Esophagus mucosa (tissue), 1 donor: ENCODE data around the gene SOX9. TPM values are rescaled to one million over a fixed set of nuclear protein-coding genes. Genes with fewer than 3 reads are reported as not detected.
"Not testable (repeated sequence)": the region's sequence is repeated elsewhere in the genome, so short reads cannot be mapped to it uniquely, and the experiment has no call there.

Experiments
- ATAC-seq: fragments of 200-7000 bp; cut with Tn5 transposase; one replicate; pipeline ENCODE4 v1.9.1; 2020
- total RNA-seq: library from RNA; stranded (reverse); gene quantifications from one replicate; pipeline ENCODE4 v1.2.4, GENCODE V29; 2023
- donor health status: DM: yes; HTN: yes; CAD: no.

Gene SOX9
- total RNA-seq, 1 donor from 2014 or later: 20.3 TPM

- ATAC-seq: peak; percentile 19
Measured at GRCh38 chr17:72111336-72111923, 9.4 kb upstream of the SOX9 start.

- ATAC-seq: not testable (repeated sequence)
Measured at GRCh38 chr17:72111926-72112325, 8.9 kb upstream of the SOX9 start.

- no peak for ATAC-seq
Measured at GRCh38 chr17:72113751-72114150, 7.1 kb upstream of the SOX9 start.

GRCh38 chr17:72115781-72116525, 4.9 kb upstream of the SOX9 start:
- ATAC-seq: no peak

GRCh38 chr17:72116661-72117521, 3.9 kb upstream of the SOX9 start:
- ATAC-seq: no peak

- no peak for ATAC-seq
Measured at GRCh38 chr17:72117535-72118334, 3.1 kb upstream of the SOX9 start.

- ATAC-seq: no peak
Measured at GRCh38 chr17:72118335-72119076, 2.3 kb upstream of the SOX9 start.

- ATAC-seq: no peak
Measured at GRCh38 chr17:72119077-72119872, 1.5 kb upstream of the SOX9 start.

- ATAC-seq: no peak
Measured at GRCh38 chr17:72119873-72120641, 763 bp upstream of the SOX9 start.

GRCh38 chr17:72121164-72122009, 567 bp downstream of the SOX9 start:
- ATAC-seq: peak; percentile 35

GRCh38 chr17:72122010-72122764, 1.4 kb downstream of the SOX9 start:
- no peak for ATAC-seq

GRCh38 chr17:72122765-72123529, 2.1 kb downstream of the SOX9 start:
- no peak for ATAC-seq

- ATAC-seq: no peak
Measured at GRCh38 chr17:72123530-72124437, 3.0 kb downstream of the SOX9 start.

- no peak for ATAC-seq
Measured at GRCh38 chr17:72124438-72124775, 3.6 kb downstream of the SOX9 start.

- no peak for ATAC-seq
Measured at GRCh38 chr17:72125226-72125651, 4.4 kb downstream of the SOX9 start.

GRCh38 chr17:72125742-72126141, 4.9 kb downstream of the SOX9 start:
- no peak for ATAC-seq
